CD4-positive, alpha-beta T cell treated with Interleukin-15 for 4 hours (primary cell): ENCODE measurements around the gene NRG3.

Experiments used
- DNase-seq: peaks from one replicate; pipeline ENCODE4 v3.0.0-alpha.2; 2020; ENCODE audit warnings: low spot score

Gene NRG3

DNA sequence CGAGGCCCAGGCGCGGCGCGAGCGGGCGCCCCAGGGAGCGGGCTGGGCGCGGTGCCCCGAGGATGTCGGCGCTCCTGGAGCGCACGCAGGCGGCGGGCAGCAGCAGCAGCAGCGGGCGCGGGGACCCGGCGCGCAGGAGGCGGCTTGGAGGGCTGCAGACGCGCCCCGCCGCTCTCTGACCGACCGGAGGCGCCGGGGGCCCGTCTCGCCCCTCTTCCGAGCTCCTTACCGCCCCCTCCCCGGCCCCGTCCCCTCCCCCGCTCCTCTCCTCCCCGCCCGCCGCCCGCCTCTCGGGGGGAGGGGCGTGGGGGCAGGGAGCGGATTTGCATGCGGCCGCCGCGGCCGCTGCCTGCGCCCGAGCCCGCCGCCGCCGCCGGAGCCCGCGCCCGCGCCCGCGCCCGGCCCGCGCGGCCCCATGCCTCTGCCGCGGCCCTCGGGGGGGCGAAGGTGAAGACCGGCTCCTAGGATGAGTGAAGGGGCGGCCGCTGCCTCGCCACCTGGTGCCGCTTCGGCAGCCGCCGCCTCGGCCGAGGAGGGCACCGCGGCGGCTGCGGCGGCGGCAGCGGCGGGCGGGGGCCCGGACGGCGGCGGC, at the start of gene NRG3:
TSS of gene NRG3 (plus strand) at position 320 of the 592 bp plus-strand sequence.
- no peak for DNase-seq

DNA sequence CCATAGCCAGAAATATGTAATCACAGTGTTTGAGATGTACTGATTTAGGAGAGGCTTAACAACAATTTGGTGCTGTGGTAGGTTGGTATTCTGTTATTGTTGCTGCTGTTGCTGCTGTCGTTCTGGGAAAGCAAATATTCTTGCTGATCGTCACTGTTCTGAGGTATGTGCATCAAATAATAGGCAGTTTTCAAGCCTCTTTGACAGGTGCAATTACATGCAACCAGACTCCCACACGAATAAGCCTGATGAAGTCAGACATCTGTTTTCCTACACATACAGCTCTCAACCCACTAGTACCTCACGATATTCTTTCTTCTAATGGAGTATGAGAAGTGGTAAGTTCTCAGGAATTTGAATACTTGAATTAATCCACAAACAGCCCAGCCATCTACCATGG, 46.7 kb upstream of the NRG3 start:
- no peak for DNase-seq

DNA sequence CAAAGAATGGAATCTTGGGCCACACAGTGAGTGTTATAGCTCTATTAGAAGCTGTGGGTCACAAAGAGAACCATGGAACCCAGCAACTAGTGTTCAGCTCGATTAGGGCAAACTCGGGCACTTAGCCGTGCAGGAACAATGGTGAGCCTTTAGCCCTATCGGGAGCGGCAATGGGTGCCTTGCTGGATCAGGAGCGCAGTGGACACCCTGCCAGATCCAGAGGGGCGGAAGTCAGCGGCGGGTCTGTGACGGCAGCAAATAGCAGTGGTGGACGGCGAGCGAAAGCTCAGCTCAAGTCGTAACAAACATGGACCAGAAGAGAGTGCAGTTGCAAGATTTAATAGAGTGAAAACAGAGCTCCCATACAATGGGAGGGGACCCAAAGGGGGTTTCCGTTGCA, 43.9 kb upstream of the NRG3 start:
- no peak for DNase-seq

GRCh38 chr10:81838950-81839349, 36.0 kb upstream of the NRG3 start:
- no peak for DNase-seq

DNA sequence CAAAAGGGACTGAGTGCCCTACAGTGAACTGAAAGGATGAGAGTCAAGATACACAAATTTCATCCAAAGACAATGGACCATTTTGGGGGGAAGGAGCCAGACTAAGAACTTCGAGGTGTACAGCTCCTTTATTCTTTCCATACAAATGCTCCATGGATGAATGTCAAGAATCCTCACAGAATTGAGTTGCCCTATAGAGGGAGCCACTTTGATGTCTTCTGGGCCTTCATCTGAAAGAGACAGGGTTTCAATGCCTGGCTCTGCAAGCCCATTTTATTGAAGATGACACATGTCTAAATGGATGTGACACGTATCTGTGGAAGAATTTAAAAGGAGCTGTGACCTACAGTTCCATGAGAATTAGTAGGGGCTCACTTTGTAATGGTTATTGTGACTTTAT, 32.0 kb upstream of the NRG3 start:
- no peak for DNase-seq

DNA sequence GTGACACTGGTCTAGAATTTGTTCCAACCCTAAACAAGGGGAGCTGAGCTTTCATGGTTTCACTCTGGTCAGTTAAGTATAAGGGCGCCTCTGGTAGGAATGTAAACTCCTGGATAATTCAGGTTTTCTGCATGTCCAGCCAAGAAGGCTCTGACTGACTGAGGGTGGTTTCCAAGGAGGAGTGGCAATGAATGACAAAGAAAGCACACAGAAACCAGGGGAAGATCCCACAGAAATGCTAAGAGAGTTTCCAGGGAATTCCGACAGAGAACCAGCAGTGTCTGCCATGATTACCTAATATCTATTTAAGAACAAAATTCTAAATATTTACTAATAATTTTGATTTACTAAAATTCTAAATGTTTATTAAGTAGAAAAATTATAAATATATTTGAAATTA, 27.3 kb upstream of the NRG3 start:
- DNase-seq, result no peak

GRCh38 chr10:81848514-81848913, 26.5 kb upstream of the NRG3 start:
- DNase-seq, result no peak

GRCh38 chr10:81848931-81849330, 26.1 kb upstream of the NRG3 start:
- no peak for DNase-seq

DNA sequence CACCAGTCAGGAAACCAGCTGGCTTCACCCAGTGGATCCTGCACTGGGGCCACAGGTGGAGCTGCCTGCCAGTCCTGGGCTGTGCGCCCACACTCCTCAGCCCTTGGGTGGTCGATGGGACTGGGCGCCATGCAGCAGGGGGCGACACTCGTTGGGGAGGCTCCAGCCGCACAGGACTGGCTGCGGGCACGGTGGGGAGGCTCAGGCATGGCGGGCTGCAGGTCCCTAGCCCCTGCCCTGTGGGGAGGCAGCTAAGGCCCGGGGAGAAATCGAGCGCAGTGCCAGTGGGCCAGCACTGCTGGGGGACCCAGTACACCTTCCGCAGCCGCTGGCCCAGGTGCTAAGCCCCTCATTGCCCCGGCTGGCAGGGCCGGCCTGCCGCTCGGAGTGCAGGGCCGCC, 12.4 kb upstream of the NRG3 start:
- DNase-seq, result no peak

- no peak for DNase-seq
Measured at GRCh38 chr10:81863771-81864170, 11.2 kb upstream of the NRG3 start.

- no peak for DNase-seq
Measured at GRCh38 chr10:81865581-81865980, 9.4 kb upstream of the NRG3 start.

DNA sequence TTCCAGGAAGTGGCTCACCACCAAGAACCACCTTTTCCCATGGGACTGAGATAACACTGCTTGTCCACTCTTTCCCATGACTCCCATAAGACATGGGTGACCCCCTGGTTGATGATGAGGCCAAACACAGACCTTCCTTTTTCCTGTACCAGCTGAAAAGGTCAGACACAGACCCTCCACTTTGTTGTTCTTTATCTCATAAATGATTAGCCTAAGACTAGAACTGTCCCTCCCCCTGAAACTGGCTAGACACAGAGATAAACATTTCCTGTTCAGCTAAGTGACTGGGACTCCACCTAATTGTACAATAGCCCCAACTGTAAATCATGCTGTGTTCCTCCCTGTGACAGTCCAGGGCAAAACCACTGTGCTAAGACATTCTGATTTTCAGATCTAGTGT, 8.2 kb upstream of the NRG3 start:
- DNase-seq, result no peak

DNA sequence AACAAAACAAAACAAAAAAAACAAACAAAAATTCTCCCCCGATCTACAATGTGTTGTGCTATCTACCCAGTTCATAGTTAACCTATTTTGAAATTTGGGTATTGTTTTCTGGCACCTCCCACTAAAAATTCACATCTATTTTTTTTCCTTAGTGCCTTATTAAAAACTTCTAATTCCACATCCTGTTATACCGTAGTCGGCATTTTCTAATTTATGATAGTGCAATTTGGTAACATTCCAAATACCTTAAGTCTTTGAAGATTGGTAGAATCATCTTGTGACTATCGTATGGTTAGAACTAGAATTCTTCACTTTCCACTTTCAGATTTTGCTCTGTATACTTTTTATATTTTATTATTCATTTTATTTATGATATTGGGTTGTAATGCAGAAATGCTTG, 4.5 kb upstream of the NRG3 start:
- no peak for DNase-seq

- DNase-seq, result no peak
Measured at GRCh38 chr10:81871558-81871957, 3.4 kb upstream of the NRG3 start.

- no peak for DNase-seq
Measured at GRCh38 chr10:81872206-81872862, 2.7 kb upstream of the NRG3 start.

DNA sequence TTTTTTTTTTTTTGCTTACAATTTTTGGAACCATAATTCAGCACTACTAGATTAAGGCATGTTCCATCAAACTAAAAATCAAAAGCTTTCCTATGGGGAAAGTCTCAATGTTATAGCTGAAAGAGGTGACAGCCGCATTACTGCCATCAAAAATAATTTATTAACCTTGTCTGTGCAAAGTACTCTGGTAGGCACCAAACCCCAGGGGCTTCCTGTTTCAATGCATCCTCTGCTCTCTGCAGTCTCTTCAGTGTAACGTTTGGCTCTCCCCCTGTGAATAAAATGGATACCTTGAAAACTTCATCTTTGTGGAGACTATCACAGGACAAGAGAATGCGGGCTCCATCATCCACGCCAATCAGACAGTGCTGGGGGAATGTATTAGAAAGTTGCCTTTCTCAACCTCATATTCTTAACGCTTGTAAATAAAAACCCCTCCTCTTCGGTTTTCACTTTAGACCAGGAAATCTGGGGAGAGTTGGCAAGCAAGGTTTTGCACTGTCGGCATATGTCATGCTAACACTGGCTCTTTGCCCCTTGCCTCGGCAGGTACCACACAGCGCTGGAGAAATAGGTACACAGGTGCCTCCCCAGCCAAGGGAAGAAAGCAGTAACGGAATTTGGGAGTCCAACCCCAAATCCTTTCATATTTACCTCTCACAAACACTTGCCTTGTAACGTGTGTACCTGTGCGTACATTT, 1.6 kb upstream of the NRG3 start:
- no peak for DNase-seq

DNA sequence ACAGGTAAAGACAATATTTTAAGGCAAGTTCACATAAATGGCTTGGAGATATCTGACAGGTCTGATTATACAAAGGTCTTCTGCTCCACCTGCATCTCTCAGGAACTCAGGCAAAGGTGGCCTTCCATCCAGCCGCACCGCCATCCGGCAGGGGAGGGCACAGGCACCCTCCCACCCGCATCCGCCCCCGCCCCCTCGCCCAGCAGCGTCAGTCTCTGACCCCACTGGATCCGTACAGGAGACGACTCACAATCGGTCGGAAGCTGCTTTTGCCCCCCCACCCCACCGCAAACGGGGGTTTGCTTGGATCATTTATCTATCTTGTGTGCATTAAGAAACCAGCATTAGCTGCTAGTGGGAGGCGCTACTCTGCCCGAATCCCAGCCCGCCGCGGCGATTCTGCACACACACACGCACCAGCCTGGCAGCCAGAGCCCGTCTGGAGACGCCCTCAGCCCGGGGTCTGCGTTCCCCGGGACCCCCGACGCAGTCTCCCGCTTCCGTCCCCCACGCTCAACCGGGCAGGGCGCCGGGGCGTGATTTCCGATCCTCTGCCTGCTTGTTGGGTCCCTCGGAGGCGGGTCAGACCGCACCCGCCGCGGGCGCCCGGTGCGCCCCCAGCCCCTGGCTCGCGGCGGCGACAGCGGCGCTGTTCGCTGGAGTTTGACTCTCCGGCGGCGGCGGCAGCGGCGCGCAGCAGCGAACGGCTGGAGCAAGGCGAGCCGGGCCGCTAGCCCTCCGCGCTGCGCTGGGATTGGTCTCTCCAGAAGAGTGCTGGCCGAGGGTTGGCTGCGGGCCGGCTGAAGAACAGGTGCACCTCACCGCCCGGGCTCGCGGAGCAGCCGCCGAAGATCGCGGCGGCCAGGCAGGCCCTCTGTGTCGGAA, 820 bp upstream of the NRG3 start:
- DNase-seq, result no peak

DNA sequence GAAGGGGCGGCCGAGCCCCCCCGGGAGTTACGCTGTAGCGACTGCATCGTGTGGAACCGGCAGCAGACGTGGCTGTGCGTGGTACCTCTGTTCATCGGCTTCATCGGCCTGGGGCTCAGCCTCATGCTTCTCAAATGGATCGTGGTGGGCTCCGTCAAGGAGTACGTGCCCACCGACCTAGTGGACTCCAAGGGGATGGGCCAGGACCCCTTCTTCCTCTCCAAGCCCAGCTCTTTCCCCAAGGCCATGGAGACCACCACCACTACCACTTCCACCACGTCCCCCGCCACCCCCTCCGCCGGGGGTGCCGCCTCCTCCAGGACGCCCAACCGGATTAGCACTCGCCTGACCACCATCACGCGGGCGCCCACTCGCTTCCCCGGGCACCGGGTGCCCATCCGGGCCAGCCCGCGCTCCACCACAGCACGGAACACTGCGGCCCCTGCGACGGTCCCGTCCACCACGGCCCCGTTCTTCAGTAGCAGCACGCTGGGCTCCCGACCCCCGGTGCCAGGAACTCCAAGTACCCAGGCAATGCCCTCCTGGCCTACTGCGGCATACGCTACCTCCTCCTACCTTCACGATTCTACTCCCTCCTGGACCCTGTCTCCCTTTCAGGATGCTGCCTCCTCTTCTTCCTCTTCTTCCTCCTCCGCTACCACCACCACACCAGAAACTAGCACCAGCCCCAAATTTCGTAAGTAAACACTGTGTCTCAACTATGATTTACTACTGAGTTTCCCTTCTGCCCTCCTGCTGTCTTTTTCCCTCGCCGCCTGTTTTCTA, 666 bp downstream of the NRG3 start:
- no peak for DNase-seq

DNA sequence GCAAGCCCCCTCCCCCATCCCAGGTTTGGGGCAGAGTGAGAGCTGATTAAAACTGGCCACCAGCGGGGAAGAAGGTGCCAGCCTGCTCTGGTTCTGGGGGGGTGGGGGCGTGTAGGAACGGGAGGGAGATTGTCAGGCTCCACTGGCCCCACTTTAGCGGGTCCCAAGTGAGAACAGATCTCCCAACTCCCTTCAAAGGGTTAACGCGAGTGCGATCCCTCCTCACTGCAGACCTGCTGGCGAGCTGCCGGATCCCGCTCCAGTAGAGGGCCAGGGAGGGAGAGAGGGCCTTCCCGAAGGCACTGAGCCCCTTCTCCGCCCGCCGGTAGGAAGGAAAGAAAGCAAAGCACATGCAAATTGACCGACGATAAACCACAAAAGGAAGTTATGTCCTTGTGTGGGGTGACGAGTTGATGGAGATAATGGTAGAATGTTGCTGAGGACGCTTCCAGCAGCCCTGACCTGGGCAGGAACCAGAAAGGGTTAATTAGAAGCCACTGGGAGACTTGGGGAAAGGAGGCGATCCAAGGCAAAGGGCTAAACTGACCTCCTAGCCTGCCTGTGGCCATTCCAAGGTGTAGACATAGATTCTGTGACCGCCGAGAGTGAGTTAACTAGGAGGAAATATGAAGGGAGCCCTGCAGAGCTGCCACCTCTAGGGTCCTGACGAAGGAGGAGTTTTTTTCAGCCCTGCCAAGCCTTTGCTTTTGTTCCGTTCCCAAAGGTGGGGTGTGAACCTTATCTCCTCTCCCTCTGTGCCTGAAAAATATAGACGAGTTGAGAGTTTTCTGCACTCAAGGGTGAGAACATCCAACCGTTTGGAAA, 1.5 kb downstream of the NRG3 start:
- no peak for DNase-seq

DNA sequence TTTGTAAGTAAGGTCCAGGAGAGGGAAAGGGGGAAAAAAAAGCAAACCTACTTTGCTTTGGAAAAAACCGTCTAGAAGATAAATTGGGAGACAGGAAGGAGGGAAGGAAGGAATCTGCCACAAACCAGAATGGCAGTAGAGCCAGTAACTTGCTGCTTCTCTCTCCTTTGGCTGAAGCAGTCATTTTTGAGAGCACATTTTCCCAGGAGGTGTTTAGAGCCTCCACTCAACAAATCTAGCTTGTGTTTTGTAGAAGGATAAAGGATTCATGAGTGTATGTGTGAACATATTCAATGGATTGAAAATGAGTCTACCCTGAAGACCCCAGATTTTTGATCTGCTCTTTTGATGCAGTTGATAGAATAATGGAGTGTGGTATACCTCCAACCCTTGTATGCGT, 2.6 kb downstream of the NRG3 start:
- no peak for DNase-seq

GRCh38 chr10:81882011-81882410, 7.0 kb downstream of the NRG3 start:
- no peak for DNase-seq
